SK-MEL-5 (cell line): Measurements from ENCODE around the gene ARID5B. TPM values are rescaled to one million over a fixed set of nuclear protein-coding genes. Genes with fewer than 3 reads are reported as not detected.
A peak's percentile ranks its signal among the peaks of the same experiment; 100 is the strongest.

Experiments
- DNase-seq: peaks from one replicate; pipeline ENCODE4 v3.0.0-alpha.2; 2016; ENCODE audit warnings: low read depth, low spot score
- in situ Hi-C: cut with HindIII; loops from 2 replicates; pipeline ENCODE4 v1.10.0; 2016; ENCODE audit warnings: low sequenced_read_pairs, high pct_unique_total_duplicates, low pct_unique_long_range_greater_than_20kb
- total RNA-seq: library from RNA; depleted of rRNA; stranded (reverse); fragments of >200 nt; shearing (Covaris generic); gene quantifications from 2 replicates; pipeline ENCODE4 v1.2.3, GENCODE V29; 2014

The ARID5B gene
- total RNA-seq, 1 experiment from 2014 or later, result 17.5 TPM

DNA sequence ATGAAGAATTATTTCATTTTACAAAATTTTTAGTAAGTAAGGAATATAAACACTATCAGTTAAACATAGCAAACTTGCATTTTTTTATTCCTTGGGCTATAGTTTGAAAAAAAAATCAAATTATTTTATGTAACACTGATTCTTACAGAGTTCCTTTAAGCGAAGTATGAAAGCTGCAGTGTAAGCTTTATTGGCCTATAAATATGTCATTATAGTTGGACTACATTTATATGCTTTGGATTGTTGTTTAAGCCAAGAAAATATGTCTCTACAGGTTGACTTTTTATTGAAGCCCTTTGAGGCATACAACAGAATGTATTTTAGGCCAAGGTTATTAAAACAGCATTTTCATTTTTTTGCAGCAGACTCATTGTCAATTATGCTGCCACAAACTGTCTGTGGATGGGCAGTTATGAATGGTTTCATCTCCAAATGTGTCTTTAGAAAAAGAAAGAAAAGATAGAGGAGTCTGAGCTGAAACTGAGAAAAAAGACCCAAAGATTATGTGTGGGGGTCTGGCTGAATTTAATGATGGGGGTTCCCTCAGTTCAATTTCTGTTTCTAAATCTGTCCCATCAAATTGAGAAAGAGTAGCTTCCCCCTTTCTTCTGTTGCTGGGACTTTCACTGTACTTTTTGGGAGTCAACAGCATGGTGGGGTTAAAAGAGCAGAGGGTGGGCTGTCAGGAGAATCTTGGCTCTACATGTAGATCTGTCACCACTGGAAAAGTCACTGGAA is 43.1 kb downstream of the ARID5B start:
- DNase-seq, result no peak
- in situ Hi-C loops, result no loop called here

DNA sequence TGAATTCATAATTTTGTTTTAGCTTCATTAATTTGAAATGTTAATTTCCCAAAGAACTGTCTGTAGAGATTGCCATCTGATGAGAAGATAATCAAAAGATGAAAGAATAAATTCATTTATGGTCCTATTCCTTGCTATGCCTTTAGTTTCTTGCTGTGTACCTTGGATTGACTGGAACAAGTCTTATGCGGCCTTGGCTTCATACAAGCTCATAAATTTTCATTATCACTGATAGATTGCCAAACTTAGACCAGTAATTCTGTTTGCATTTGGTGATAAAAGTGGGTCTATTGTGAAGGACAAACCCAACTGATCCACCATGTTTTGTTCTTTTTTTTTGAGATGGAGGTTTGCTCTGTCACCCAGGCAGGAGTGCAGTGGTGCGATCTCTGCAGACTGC is 48.2 kb downstream of the ARID5B start:
- DNase-seq, result no peak
- in situ Hi-C loops, result no loop called here

DNA sequence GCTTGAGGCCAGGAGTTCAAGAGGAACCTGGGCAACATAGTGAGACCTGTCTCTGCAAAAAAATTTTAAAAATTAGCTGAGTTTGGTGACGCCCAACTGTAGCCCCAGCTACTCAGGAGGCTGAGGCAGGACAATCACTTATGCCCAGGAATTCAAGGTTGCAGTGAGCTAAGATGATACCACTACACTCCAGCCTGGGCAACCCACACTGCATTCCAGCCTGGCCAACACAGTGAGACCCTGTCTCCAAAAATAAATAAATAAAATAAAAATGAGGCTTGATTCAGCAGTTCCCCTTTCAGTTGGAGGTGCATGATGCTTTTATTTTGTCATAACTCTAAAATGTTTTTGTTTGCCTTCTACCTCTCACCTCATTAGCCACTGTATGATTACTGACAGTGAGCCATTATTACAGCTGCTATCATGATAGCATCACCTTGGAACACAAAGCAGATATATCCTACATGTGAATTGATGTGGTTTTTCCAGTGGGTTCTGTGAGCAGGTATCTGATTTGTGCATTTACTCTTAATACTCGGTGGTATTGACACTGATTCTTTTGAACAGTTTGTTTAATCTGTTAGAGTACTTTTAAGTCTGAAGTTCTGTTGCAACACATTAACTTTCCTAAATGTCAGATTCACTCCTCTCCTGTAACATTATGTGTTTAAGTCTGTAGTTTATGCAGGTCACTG is 49.1 kb downstream of the ARID5B start:
- in situ Hi-C loops, result no loop called here
- no peak for DNase-seq

DNA sequence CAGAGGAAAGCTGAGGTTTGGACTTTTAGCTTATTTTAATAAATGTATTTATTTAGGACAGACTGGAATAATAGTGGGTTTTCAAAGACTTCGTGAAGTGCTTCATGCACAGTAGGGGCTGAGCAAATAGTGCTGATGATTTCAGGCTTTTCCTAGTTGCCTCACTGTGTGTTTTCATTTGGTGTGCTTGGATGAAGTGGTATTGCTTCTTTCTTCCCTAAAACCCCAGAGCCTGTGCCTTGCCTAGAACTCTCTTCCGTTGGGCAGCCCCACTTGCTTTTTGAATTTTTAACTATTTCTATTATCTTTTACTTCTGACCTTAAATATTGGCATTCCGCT is 49.6 kb downstream of the ARID5B start:
- in situ Hi-C loops, result no loop called here
- DNase-seq, result no peak

DNA sequence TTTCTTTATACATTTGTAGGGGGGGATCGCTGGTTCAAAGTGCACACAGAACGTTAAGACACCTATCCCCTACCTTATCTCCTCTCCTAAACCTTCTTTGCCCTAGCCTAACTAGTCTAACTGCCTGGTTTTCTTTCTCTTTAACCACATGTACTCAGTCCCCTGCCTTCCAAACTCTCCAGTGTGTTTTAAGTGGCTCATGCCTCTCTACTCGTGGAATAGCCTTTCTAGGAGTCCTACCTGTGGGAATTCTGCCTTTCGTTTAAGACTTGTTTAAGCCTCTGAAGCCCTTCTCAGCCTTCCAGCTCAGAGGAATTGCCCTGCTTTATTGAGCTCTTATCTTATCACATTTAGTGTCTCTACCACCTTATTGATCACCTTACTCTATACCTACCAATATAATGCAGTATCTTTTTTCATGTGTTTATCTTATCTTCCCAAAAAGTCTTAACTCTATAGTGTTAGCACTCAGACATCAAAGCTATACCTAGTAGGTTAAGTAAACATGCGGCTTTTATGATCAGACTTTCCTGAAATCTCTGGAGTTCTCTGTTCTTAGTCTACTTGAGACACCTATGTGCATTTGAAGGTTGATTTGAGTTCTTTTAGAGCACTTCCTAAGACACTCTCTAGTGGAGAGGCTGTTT is 50.7 kb downstream of the ARID5B start:
- DNase-seq, result no peak
- in situ Hi-C loops, result no loop called here

DNA sequence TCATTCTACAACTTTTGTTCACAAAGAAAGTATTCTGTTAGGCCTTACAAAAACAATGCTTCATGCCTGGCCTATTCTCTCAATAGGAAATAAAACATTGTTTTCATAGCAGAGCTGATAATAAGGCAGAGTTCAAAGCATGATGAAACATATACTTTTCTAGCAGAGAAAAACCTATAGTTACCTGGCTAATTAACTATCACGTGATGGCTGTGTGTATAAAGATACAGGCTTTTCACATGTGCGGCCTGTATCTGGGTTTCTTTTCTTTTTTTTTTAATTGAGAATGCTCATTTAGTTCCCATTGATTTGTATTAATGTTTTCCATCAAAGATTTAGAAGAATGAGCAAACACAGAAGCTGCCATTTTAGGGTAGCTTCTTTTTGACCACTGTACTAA is 51.7 kb downstream of the ARID5B start:
- no peak for DNase-seq
- in situ Hi-C loops, result no loop called here

DNA sequence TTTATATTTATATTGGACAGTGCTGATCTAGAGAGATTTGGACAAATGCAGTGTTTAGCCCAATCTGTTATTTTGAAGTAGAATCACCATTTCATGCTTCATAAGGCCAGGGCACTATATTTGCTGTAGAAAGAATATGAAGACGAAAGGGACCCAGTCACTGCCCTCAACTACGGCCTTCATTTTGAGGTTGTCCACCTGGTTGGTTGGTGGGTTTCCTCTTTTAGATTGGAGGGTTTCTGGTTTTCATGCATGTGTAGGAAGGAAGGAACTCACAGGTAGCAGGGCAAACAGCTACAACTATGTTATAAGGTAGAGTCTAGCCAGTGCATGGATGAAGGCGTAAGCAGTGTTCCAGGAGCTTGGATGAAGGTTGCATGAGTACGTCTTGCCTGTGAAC is 56.3 kb downstream of the ARID5B start:
- in situ Hi-C loops, result no loop called here
- DNase-seq, result no peak

DNA sequence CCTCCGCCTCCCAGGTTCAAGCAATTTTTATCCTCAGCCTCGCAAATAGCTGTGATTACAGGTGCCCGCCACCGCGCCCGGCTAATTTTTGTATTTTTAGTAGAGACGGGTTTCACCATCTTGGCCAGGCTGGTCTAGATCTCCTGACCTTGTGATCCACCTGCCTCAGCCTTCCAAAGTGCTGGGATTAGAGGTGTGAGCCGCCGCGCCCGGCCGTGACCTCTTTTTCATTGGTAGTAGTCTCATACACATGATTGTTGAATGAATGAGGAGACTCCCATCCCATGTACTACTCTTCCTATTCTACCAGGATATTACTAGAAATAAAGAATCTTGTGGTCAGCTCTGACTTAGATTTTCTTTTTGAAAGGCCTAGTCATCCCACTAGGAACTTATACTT is 56.8 kb downstream of the ARID5B start:
- DNase-seq, result no peak

DNA sequence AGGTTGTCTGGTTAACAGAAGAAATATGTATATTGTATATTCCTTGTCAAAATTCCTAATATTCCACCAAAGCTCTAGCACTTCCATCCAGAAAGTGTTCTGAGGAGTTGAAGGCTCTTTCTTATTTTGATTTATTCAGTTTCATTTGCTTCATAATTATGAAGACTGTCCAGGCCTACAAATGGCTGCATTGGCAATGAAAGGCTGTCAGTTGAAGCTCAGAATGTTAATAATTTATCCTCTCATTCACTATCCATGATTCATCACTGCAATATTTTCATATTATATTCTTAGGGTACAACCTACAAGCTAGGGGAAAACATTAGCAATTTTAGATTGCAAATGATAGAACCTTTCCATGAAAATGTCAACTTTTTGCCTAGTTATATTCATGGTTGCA is 57.3 kb downstream of the ARID5B start:
- in situ Hi-C loops, result no loop called here
- DNase-seq, result no peak

More for the DNA sequence above, 56.8 kb downstream of the ARID5B start:
- in situ Hi-C loops, result no loop called here

DNA sequence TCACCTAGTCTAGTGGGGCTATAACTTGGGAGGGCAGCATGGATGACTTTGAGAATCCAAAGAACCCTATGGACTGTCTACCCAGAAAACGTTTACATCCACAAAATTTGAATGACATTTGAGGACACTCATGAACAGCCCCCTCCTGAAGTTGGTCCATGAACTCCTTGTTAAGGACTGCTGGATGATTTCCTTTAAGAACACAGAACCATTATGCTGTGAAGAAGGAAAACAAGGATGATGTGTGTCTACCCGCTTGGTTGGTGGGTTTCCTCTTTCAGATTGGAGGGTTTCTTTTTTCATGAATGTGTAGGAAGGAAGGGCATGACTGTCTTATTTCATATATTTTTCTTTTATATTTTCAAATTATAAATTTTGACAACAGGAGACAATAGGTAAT is 58.3 kb downstream of the ARID5B start:
- peak; percentile 63 for DNase-seq
- in situ Hi-C loops, result no loop called here

DNA sequence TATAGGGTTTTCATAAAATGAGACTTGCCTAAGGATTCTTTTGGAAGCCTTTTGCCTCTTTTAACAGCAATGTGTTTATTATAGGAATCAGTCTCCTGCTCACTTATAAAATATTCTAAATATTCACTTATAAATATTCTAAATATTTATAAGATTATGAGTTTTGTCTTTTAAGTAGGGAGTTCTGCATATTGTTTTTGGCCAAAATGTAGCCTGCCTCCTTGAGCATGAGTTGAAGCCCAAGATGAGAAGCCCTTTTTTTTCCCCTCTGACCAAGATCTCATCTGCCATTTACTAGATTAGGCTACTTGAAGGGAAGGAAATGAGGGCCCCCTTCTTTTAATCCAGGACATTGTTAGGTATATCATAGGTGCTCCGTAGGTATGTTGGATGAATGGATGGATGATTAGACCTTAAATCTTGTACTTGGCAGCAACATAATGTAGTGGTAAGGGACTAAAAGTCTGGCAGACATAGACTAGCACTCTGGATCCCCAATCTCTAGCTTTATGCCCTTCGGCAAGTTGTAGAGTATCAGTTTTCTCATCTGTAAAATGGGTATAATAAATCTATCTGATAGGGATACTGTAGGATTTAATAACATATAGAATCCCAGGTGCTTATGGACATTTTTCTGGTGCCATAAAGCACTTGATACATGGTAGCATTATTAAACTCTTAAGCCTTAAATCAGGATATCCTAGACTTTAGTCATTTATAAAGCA is 59.1 kb downstream of the ARID5B start:
- DNase-seq, result no peak

DNA sequence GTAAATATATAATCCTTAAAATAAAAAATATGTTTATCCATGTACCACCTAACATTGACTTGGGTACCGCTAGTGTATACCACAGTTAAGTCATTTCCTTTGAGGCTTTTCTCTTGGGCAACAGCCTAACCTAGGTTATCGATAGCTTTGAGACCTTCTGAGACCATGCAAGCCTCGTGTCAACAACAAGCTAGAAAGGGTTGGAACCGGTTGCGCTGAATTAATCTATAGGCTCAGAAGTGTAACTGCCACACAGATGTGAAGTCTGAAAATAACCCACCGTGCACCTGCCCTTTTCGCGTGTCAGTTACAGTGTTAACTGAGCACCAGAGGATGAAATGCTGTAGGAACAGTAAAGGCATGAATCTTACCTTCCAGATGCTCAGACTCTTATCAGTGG is 59.8 kb downstream of the ARID5B start:
- in situ Hi-C loops, result no loop called here

More for the DNA sequence above, 59.1 kb downstream of the ARID5B start:
- in situ Hi-C loops, result no loop called here

DNA sequence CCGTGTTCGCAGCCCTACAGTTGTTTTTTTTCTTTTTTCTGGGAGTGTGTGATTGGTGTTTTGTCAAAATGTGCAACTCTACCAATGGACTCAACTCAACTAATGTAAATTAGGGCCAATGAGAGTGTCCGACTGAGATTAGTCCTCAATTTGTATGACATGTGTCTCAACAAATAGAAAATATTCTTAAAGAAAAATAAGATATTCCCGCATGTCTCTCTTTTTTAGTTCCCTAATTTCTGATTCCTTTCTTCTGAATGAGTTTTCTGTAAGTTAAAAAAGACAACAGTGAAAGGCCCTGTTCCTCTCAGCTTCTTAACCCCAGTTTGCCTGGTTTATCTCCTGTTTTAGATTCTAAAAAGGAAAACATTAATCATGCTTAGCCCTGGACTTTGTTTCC is 61.5 kb downstream of the ARID5B start:
- DNase-seq, result no peak
- in situ Hi-C loops, result no loop called here

More for the DNA sequence above, 59.8 kb downstream of the ARID5B start:
- no peak for DNase-seq

DNA sequence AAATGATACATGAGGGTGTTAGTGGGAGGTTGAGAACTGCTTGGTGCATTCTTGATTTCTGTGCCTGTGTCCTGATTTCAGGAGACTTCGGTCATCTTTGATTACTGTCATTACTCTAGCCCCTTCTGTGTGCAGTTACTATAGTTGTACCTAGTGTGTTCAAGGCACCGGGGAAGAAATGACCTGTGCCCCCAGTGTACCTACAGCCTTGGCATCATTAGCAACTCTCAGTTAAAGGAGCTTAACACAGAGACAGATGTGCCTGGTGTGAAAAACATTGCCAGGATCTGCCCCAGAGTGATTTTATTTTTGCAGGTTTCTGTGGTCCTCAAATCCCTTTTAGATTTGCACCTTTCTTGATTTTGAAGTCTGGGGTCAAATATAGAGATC is 62.2 kb downstream of the ARID5B start:
- DNase-seq, result no peak
- in situ Hi-C loops, result no loop called here

DNA sequence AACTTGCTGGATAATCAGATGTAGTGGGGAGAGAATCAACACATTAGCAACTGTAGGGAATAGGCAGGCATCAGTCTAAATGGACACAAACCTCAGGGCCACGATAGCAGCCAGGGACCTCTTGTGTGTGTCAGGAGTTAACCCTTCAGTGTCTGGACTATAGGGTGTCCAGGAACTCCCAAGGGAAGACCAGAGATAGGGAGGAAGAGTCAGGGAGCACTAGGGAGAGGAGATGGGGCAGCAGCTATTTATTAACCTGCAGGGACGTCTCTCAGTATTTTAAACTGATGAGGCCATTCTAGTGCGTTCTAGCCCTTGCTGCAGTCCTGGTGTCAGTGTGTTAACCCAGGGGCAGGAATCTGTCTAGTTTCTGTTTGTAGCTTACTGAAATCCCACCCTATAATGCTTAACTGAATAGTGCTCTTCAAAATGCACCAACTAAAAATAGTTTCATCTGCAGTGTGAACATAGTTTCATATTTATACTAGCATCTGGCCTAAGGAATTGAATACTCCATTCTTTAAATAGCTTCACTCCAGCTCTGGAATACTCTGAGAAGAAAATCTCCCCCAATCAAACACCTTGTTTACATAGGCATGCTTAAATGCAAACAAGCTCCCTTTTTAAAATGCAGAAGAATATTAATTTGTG is 62.7 kb downstream of the ARID5B start:
- no peak for DNase-seq
- in situ Hi-C loops, result no loop called here

DNA sequence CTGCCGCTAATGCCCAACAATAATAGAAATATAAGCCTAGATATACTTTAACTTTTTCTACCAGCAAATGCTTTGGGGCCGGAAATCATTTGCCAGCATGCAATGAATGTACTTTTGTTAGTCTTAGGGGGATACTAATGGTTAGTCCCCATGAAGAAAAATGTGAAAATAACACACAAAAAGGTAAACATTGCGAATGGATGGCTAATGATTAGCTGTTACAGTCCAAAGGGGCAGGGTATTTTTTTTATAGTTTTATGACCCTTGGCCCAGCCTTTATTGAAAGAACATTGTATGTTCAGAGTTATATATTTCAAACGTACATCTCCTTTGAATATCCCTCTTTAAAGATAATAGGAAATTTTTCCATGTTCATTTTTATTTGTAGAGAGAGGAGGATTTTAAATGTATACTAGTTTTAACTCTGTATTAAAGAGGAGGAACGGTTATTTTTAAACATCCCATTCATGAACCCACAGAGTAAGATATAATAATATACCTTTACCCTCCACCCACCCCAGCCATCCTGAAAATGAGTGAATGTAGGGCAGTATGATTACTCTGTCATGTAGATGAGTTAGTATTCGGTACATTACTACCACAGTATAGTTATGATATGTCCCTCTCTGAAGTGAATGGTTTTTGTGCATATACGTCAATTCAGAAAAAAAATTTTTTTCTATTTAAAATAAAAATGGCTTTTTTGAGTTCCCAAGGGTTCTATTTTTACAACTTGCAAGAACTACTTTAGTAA is 63.6 kb downstream of the ARID5B start:
- no peak for DNase-seq
- in situ Hi-C loops, result no loop called here

DNA sequence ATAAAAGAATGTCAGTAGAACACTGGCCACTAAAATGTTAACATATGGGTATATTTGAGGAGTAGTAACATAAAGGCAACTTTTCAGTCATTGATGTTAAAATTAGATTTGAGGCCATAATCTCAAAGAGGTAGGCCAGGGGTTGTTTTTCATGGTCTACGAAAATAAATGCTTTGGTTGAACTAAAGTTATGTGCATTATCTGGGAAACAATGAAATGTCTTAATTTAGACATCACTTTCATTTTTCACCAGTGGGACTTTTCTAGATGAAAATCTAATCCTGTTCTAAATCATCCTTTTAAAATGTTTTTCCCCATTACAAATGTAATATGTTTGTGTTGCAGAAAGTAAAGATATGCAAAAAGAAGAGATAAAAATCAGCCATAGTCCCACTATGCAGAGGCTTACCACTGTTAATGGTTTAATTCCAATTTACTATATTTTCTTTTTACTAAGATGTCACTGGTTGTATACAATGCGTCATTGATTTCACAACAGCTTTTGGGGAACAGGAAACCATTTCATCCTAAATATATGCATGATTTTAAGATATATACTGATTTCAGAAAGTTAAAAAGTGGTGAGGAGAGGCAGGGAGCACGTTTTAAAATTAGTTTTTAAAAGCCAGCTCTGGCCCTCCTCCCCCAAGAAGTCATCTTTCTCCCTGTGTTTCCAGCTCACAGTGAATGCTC is 64.3 kb downstream of the ARID5B start:
- in situ Hi-C loops, result no loop called here

More for the DNA sequence above, 64.3 kb downstream of the ARID5B start:
- no peak for DNase-seq
